Measurements from ENCODE around the gene ALG14.

- no peak for TF ChIP-seq CTCF (IDR thresholded peaks at IDR 0.05)
- no peak for TF ChIP-seq POLR2A (IDR thresholded peaks at IDR 0.05)
Observed at GRCh38 chr1:94998114-94998513, 74.6 kb downstream of the ALG14 start.

Data from esophagus squamous epithelium (tissue), 4 donors.